Gastroesophageal sphincter (tissue), 3 donors: ENCODE results near the gene VPS45.
"Not testable (repeated sequence)": the region's sequence is repeated elsewhere in the genome, so short reads cannot be mapped to it uniquely, and the experiment has no call there.

Source experiments
- CTCF ChIP-seq, 4 experiments: fragments of 200-600 bp in 2 of 4; fragments of 450-650 bp in 2 of 4; sonication (generic) in 1 of 4; IDR thresholded peaks; one replicate each; pipeline ENCODE4 v1.5.1; 2017 to 2019; ENCODE audit warnings: antibody characterized with exemption in 4 of 4, mild to moderate bottlenecking in 2 of 4, moderate library complexity in 2 of 4
- EP300 ChIP-seq: sonication (generic); formaldehyde crosslinking; IDR thresholded peaks from one replicate; pipeline ENCODE4 v1.6.1; 2017; ENCODE audit warnings: antibody characterized with exemption, mild to moderate bottlenecking
- POLR2A ChIP-seq, 2 donors: fragments of 450-650 bp; IDR thresholded peaks; one replicate each; pipeline ENCODE4 v1.6.1; 2017; ENCODE audit warnings: antibody characterized with exemption in 2 of 2, mild to moderate bottlenecking in 2 of 2, moderate library complexity in 1 of 2
- POLR2AphosphoS5 ChIP-seq: sonication (generic); formaldehyde crosslinking; IDR thresholded peaks from one replicate; pipeline ENCODE4 v1.6.1; 2017; ENCODE audit warnings: antibody characterized with exemption

GRCh38 chr1:150186438-150186788 is 118.8 kb downstream of the VPS45 start:
- not testable (repeated sequence) for TF ChIP-seq CTCF (IDR thresholded peaks at IDR 0.05); POLR2A (IDR thresholded peaks at IDR 0.05); POLR2AphosphoS5; EP300
